Daoy (cell line): ENCODE data around the gene SLC39A7. TPM values are rescaled to one million over a fixed set of nuclear protein-coding genes. Genes with fewer than 3 reads are reported as not detected.

Source experiments
- DNase-seq: peaks from one replicate; pipeline ENCODE4 v3.0.0-alpha.2; 2015; ENCODE audit warnings: low read depth
- total RNA-seq: library from RNA; depleted of rRNA; stranded (reverse); fragments of >200 nt; shearing (Covaris generic); gene quantifications from 2 replicates; pipeline ENCODE4 v1.2.3, GENCODE V29; 2014

SLC39A7 gene
- total RNA-seq, 1 experiment from 2014 or later = 121 TPM

- DNase-seq = no peak
These were observed 10.8 kb upstream of the SLC39A7 start for GRCh38 chr6:33189625-33190448.

- no peak for DNase-seq
These were observed 10.1 kb upstream of the SLC39A7 start for GRCh38 chr6:33190504-33191107.

- no peak for DNase-seq
These were observed 9.1 kb upstream of the SLC39A7 start for GRCh38 chr6:33191383-33192104.

- DNase-seq = no peak
These were observed 8.5 kb upstream of the SLC39A7 start, which contains the start of gene COL11A2 for GRCh38 chr6:33192105-33192646. Gene COL11A2 (minus strand): TSS chr6:33192467. CDS start chr6:33192240, 227 bp downstream.

DNA sequence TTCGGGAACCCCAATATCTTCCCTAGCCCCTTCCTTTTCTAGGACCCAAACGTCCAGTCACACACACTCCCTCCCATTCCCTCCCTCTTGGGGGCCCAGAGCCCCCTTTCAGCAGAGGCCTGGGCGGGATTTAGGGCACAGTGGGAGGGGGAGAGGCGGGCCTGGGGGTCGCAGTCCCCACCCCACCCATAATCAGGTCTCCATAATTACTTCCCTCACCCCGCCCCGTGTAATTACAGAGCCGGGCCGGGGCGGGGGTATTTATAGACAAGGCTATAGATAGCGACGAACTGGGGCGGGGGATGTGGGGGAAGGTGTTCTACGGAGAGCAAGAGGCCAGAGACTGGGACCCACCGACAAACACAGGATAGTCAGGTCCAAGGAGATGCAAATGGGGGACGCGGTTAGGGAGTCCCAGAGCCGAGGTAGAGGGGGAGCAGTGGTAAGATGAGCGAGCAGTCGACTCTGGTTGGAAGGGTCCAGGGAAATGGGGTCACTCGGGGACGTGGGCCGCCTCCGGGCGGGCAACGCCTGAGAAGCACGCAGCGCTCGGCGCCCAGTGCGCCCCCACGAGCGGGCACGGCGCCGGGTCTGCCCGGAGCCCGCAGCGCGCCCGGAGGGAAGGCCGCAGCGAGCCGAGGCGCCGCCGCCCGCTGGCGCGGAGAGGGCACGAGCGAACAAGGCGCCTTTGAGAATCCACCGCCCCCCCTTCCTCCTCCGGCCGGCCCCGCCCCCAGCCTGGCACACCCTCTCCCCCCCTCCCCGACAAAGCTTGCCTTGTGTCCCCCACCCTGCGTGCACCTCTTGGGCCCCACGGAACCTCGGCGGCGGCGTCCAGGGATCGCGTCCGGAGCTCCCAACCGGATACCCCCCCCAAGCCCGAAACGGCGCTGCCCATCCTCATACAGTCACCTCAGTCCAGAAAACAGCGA lies 7.7 kb upstream of the SLC39A7 start:
- DNase-seq = peak; percentile 39

GRCh38 chr6:33193619-33194018 lies 7.0 kb upstream of the SLC39A7 start:
- DNase-seq = no peak

- no peak for DNase-seq
These were observed 6.2 kb upstream of the SLC39A7 start for GRCh38 chr6:33194431-33194979.

- DNase-seq = no peak
These were observed 5.1 kb upstream of the SLC39A7 start for GRCh38 chr6:33195304-33196165.

DNA sequence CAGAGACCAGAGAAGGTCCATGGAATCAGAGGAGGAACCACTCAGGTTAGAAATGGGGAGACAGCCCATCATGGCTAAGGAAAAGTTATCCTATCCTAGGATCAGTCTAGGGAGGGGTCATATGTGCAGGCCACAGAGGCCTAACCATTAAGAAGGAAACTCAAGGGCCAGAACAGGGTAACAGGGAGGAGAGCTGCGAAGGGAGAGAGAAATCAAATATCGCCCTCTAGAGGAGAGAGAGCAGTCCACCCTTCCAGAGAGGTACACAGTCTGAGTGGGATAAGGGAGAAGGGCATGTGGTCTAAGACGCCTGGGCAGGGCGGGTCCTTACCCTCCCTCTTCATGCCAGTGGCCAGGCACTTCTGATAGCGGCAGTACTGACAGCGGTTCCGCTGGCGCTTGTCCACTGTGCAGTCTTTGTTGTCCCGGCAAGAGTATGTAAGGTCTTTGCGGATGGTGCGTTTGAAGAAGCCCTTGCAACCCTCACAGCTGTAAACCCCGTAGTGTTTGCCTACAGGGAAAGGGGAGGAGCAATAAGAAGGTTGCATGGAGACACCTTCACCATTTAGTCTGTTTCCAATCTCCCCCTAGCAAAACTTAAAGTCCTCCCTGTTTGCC lies 3.1 kb upstream of the SLC39A7 start:
- DNase-seq = peak; percentile 60

GRCh38 chr6:33198159-33198852 lies 2.4 kb upstream of the SLC39A7 start:
- DNase-seq = no peak

DNA sequence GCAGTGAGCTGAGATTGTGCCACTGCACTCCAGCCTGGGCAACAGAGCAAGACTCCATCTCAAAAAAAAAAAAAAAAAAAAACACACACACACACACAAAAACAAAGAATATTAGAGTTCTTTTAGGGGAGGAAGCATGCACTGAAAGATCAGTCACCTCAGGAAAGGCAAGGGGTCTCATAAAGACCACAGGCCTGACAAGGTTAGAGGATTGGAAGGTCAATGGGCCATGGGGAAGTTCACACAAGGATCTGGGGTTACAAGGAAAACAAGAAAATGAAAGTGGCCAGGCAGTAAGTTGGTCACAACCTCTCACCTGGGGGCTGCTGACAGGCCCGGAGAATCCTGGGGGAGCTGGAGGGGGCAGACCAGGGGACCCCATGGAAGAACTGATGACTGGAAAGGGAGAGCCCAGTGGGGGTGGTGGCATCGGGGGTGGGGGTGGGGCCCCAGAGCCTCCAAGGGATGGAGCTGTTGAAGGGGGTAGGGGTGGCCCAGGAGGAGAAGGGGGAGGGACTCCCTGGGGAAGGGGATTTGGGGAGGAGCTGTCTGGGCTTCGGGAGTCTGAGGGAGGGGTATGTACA lies 1.7 kb upstream of the SLC39A7 start:
- DNase-seq = no peak

GRCh38 chr6:33199687-33200218 lies 914 bp upstream of the SLC39A7 start:
- DNase-seq = peak; percentile 81

- DNase-seq = no peak
These were observed 479 bp downstream of the SLC39A7 start for GRCh38 chr6:33201147-33201545.

GRCh38 chr6:33201935-33202334 lies 1.3 kb downstream of the SLC39A7 start:
- no peak for DNase-seq

DNA sequence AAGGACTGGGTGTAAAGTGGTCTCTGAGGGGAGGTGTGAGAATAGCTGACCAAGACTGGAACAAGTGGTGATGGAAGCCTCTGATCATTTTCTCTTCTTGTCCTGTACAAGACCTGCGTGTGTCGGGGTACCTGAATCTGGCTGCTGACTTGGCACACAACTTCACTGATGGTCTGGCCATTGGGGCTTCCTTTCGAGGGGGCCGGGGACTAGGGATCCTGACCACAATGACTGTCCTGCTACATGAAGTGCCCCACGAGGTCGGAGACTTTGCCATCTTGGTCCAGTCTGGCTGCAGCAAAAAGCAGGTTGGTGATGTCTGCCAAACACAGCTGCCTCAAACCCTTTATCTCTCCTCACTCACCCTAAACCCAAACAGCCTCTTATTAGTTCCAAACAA lies 2.1 kb downstream of the SLC39A7 start:
- no peak for DNase-seq

GRCh38 chr6:33203443-33204164 lies 2.9 kb downstream of the SLC39A7 start:
- no peak for DNase-seq

DNA sequence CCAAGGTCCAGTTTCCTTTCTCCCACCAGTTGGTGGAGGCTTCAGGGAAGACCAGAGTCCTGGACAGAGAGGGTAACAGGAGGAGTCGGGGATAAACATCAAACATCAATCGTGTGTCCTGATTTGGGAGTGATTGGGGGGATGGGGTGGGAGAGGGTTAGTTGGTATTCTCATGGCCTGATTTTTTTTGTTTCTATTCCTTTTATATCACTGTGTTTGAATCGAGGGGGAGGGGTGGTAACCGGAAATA lies 3.4 kb downstream of the SLC39A7 start:
- no peak for DNase-seq
